ENCODE data around the gene CMTM5. TPM values are rescaled to one million over a fixed set of nuclear protein-coding genes. Genes with fewer than 3 reads are reported as not detected.
"Not testable (repeated sequence)": the region's sequence is repeated elsewhere in the genome, so short reads cannot be mapped to it uniquely, and the experiment has no call there.

The CMTM5 gene
- total RNA-seq, 1 donor from 2014 or later = 2.3 TPM

DNA sequence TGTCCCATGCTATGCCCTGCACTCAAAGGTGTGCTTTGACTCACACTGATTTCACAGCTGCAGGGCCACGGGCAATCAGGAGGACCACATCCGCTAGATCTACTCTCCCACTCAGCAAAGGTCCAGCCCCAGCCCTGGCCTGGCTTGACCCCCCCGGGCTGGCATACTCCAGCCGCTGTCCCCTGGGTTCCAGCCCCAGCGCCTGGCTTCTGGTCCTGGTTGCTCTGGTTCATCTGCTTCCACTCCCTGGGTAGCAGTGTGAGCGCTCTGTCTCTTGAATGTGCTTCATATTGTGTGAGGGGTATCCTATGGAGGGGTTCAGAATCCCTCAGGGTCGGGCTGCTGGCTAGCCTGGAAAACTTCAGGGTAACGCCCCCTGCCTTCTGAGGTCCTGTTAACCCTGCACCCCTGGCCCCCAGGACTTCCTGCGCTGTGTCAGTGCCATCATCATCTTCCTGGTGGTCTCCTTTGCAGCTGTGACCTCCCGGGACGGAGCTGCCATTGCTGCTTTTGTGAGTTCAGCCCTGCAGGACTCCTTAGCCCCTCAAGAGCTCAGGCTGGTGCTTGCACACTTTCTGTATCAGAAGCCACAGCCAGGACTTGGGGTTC lies 1.9 kb downstream of the CMTM5 start:
- DNase-seq = no peak

GRCh38 chr14:23379366-23380196 lies 2.7 kb downstream of the CMTM5 start:
- peak; percentile 66 for DNase-seq

DNA sequence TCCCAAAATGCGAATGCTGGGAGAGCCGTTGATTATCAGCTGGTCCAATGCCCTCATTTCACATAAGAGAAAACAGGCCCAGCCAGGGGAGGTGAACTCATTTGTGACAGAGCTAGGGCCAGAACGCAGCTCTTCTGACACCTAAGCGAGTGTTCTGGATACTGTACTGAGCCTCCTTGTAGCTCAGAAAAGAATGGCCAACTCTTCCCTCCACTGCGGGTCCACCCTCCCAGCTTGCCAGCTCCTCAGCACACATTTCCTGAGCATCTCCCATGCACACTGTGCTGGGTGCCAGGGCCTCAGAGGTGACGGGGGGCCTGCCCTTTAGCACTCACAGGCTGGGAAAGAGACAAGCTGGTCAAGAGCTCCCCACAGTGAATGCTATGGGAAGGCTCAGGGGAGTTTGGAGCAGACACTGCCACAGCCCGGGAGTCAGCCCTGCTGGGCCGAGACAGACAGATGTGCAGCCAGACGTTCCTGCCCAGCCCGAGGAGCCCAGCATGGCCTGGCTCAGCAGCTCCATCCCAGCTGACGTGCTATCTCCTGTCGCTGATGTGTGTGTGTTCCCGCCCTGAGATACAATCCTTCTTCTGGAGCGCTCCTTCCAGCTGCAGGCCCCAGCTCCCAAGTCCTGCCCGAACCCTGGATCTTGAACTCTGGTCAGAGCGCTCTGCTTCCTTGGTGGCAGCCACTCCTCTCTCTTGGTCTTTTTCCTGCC lies 3.5 kb downstream of the CMTM5 start:
- no peak for DNase-seq

GRCh38 chr14:23380976-23381375 lies 4.1 kb downstream of the CMTM5 start:
- no peak for DNase-seq

DNA sequence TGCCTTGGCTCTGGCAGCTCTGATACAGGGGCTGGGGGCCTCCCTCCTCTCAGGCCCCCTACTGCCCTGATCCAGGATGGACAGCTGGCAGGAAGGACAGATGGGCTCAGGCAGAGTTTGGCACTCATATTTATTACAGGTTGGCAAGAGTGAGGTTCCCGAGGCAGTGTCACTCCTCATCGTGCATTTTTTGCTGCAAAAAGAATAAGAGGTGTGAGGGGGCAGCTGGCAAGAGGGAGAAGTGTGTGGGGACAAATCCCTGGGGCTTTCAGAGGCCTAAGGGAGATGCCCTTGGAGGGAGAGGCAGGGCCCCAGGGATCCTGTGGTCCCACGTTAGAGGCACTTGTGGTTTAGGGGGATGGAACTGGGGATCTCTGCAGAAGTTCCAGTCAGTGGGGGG lies 5.0 kb downstream of the CMTM5 start:
- no peak for DNase-seq

DNA sequence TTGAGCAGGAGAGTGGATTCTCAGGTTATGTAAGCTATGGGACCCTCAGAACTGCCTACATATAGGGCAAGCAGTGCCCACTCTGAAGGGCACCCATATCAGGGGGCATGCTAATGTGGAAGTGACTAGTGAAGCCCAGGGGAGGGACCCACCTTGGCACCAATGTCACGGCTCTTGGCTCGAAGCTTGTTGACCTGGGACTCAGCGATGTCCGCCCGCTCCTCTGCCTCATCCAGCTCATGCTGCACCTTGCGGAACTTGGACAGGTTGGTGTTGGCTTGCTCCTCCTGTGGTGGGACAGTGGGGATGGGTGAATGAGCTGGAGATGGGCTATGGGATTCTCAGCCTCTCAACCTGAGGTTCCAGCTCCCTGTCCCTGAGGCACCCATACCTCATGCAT lies 5.4 kb downstream of the CMTM5 start:
- no peak for DNase-seq

- DNase-seq = no peak
Measured at GRCh38 chr14:23382731-23383440, 6.0 kb downstream of the CMTM5 start.

DNA sequence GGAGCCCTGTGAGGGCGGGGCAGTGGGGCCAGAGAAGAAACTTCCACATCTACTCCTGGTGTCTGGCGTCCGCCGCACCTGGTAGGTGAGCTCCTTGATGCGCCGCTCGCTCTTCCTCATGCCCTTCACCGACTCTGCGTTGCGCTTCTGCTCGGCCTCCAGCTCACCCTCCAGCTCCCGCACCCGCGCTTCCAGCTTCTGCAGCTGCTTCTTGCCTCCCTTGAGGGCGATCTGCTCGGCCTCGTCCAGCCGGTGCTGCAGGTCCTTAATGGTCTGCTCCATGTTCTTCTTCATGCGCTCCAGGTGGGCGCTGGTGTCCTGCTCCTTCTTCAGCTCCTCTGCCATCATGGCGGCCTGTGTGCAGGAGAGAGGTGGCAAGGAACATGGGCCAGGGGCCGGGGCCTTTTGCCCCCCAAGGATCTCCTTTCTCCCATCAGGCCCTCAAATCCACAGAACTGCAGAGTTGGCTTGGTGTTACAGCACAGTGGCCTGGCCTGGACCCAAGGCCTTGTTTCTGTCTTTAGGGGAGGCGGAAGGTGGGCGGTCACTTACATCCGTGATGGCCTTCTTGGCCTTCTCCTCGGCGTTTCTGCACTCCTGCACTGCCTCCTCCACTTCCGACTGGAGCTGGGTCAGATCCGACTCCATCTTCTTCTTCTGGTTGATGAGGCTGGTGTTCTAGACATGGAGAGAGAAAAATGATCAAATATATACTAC lies 7.7 kb downstream of the CMTM5 start:
- DNase-seq = no peak

- no peak for DNase-seq
Measured at GRCh38 chr14:23385244-23385641, 8.4 kb downstream of the CMTM5 start.

DNA sequence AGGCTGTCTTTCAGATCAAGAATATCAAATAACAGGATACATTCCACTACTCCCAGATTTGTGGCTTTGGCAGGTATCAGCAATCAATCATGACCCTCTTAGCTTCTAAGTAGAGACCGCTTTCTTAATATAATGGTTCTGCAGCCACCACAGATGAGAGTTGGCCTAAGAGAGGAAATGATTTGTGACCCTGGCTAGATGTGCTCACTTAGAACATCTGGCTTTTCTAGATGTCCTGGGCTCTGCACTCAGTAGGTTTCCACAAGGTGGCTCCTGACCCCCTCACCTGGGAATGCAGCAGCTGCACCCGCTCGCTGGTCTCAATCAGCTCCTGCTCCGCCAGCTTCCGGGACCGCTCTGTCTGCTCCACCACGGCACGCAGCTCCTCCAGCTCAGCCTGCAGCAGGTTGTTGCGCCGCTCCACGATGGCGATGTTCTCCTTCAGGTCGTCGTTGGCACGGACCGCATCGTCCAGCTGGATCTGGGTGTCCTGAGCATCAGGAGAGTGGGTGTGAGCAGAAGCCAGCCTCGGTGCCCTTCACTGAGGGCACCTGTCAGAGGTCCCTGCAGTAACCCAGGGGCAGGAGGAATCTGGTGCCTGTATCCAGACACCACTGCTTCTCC lies 8.9 kb downstream of the CMTM5 start:
- DNase-seq = no peak

DNA sequence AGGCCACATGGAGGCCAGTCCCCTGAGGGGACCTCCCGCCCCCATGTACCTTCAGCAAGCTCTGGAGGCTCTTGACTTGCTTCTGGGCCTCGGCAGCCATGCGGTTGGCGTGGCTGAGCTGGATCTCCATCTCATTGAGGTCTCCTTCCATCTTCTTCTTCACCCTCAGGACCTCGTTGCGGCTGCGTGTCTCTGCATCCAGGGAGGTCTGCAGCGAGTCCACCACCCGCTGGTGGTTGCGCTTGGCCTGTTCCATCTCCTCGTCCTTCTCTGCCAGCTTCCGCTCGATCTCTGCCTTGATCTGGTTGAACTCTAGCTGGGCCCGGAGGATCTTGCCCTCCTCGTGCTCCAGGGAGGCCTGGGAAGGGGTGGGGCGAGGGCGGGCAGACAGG lies 9.4 kb downstream of the CMTM5 start:
- not testable (repeated sequence) for DNase-seq

GRCh38 chr14:23386999-23387398 lies 10.2 kb downstream of the CMTM5 start:
- DNase-seq = no peak

- no peak for DNase-seq
Measured at GRCh38 chr14:23387916-23388882, 11.4 kb downstream of the CMTM5 start.

- DNase-seq = no peak
Measured at GRCh38 chr14:23388996-23389395, 12.2 kb downstream of the CMTM5 start.

DNA sequence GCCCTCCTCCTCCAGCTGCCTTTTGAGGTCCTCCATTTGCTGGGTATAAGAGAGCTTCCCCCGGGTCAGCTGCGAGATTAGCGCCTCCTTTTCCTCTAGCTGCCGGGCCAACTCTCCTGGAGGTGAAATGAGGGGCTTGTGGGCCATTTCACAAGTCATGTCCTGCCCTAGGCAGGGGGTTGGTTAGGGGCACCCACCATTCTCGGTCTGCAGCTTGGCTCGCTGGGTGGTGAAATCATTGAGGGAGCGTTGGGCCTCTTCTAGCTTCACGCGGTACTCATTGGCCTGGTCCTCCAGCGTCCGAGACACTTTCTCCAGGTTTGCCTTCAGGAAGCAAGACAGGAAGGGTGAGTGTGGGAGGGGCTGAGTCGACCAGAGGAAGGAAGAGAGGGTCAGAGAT lies 12.6 kb downstream of the CMTM5 start:
- no peak for DNase-seq

- DNase-seq = not testable (repeated sequence)
Measured at GRCh38 chr14:23389871-23390270, 13.0 kb downstream of the CMTM5 start.

- DNase-seq = no peak
Measured at GRCh38 chr14:23392613-23393012, 15.8 kb downstream of the CMTM5 start.

- no peak for DNase-seq
Measured at GRCh38 chr14:23396126-23396525, 19.3 kb downstream of the CMTM5 start.

GRCh38 chr14:23396781-23397407 lies 20.0 kb downstream of the CMTM5 start:
- no peak for DNase-seq

GRCh38 chr14:23398348-23398747 lies 21.5 kb downstream of the CMTM5 start:
- DNase-seq = no peak

Data from tongue (tissue), 2 donors.